ENCODE measurements around the gene FCF1. TPM values are rescaled to one million over a fixed set of nuclear protein-coding genes. Genes with fewer than 3 reads are reported as not detected.
A peak's percentile ranks its signal among the peaks of the same experiment; 100 is the strongest.

Gene FCF1
- total RNA-seq, 2 experiments from 2014 or later = 72.1 to 72.5 TPM

GRCh38 chr14:74704656-74705055 is 8.3 kb upstream of the FCF1 start:
- no peak for DNase-seq
- H3K9me3 Mint-ChIP-seq = peaks cover 7% of the 10 kb centered on the region
- H3K36me3 Mint-ChIP-seq = peaks cover 16% of the 10 kb centered on the region
- H3K4me1 Mint-ChIP-seq (ENCODE audit: low read depth) = peaks cover 19% of the 10 kb centered on the region
- intact Hi-C loops (cut with micrococcal nuclease) = no loop called here
- H3K27ac Mint-ChIP-seq = no peak overlapping the region
- ChIA-PET POLR2A (no interaction called here), CTCF (interaction anchor here (0.9 kb wide), 1 partner anchor 92 kb away, joined by 3 read pairs; the partner anchor contains the start of gene LTBP2)
- no peak overlapping the region for H3K4me3 Mint-ChIP-seq
- no peaks in the 10 kb centered on the region for H3K27me3 Mint-ChIP-seq

DNA sequence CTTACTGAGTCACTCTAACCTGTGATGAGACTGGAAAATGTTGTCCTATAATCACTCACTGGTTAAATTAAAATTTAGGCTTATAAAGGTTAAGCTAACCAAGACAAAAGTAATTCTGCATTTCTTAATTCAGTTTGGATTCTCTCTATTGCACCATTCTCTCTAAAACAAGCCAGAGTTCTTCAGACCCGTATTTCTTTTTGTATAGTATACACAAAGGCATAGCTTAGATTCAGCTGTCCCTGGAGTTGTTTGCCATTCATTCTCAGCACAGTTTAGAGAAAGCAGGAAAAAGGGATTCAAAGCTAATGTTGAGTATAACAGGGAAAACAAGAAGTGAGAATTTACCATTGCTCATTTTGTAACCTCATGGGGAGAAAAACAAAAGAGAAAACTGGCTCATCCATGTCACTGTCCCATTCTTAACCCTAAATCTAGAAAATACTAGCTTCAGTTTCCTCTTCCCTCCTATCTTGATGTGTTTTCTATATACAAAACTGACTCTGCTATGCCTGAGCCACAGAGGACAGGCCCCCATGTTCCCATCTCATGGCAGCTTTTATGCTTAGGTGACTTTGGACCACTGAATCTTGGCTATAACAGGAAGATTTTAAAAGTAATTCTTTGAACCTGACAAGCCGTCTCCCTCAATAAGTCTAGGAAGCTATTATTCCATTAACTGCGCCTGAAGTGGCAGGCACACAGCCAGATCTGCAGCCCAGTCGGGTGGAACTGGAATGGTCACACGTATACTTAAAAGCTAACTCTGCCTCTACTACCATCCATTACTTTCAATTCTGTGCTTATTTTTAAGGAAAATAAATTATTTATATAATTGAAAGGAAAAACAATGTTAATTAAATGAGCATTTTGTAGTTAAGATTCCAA is 7.1 kb upstream of the FCF1 start:
- intact Hi-C loops (cut with micrococcal nuclease) = no loop called here
- H3K4me1 Mint-ChIP-seq (ENCODE audit: low read depth) = peaks cover 30% of the 10 kb centered on the region
- no peak overlapping the region for H3K4me3 Mint-ChIP-seq
- H3K27ac Mint-ChIP-seq = no peak overlapping the region
- no peak for DNase-seq
- H3K36me3 Mint-ChIP-seq = peaks cover 14% of the 10 kb centered on the region
- no peaks in the 10 kb centered on the region for H3K27me3 Mint-ChIP-seq
- POLR2A ChIA-PET = interaction anchor here (1.0 kb wide), 1 partner anchor 18 kb away, joined by 3 read pairs; no protein-coding TSS in a partner anchor
- CTCF ChIA-PET = interaction anchor here (1.3 kb wide), 1 partner anchor 97 kb away, joined by 4 read pairs; no protein-coding TSS in a partner anchor
- H3K9me3 Mint-ChIP-seq = peaks cover 7% of the 10 kb centered on the region

- DNase-seq = no peak
- Mint-ChIP-seq H3K9me3 (no peaks in the 10 kb centered on the region), H3K4me3 (peak overlapping the region; percentile 12), H3K4me1 (ENCODE audit: low read depth) (peaks cover 47% of the 10 kb centered on the region), H3K27me3 (no peaks in the 10 kb centered on the region), H3K27ac (no peak overlapping the region), H3K36me3 (peaks cover 7% of the 10 kb centered on the region)
- intact Hi-C loops (cut with micrococcal nuclease) = loop anchor here (5.0 kb wide), 1 partner anchor 628 kb away; the partner anchor contains the start of genes ALDH6A1 and LIN52
- POLR2A ChIA-PET = no interaction called here
- CTCF ChIA-PET = interaction anchor here (0.7 kb wide), 1 partner anchor 624 kb away, joined by 4 read pairs; no protein-coding TSS in a partner anchor
Observed at GRCh38 chr14:74710480-74710879, 2.5 kb upstream of the FCF1 start.

GRCh38 chr14:74711651-74712050 is 1.3 kb upstream of the FCF1 start:
- Mint-ChIP-seq H3K27ac (no peak overlapping the region), H3K9me3 (no peaks in the 10 kb centered on the region), H3K27me3 (no peaks in the 10 kb centered on the region), H3K36me3 (peaks cover 13% of the 10 kb centered on the region), H3K4me1 (ENCODE audit: low read depth) (peaks cover 46% of the 10 kb centered on the region), H3K4me3 (peak overlapping the region; percentile 26)
- POLR2A ChIA-PET = no interaction called here
- intact Hi-C loops (cut with micrococcal nuclease) = loop anchor here (2.0 to 5.0 kb wide), 4 partner anchors 93 to 629 kb away; partner anchors contain the start of genes ALDH6A1, ISCA2, LIN52 and NPC2
- DNase-seq = no peak
- CTCF ChIA-PET = interaction anchor here (0.8 to 1.9 kb wide), 3 partner anchors 52 to 103 kb away, joined by 3 to 7 read pairs (median 5); partner anchors contain the start of gene LTBP2

DNA sequence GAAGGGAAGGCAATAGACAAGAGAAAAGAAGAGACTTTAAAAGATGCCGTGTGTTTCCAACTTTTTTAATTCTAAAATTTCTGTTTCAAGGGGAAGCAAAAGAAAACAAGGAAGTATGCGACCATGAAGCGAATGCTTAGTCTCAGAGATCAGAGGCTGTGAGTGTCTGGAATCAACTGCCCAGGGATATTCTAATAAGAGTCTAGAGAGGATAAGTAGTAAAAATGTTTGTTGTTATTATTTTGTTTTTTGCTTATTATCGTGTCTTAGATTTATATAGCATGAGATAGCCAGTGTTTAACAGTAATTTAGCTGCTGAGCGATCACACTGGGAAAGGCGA is 421 bp downstream of the FCF1 start:
- H3K36me3 Mint-ChIP-seq = peaks cover 17% of the 10 kb centered on the region
- peak overlapping the region; percentile 99 for H3K4me3 Mint-ChIP-seq
- CTCF ChIA-PET = interaction anchor here (1.9 kb wide), 1 partner anchor 104 kb away, joined by 7 read pairs; no protein-coding TSS in a partner anchor
- no peak for DNase-seq
- no peaks in the 10 kb centered on the region for H3K27me3 Mint-ChIP-seq
- H3K27ac Mint-ChIP-seq = peak overlapping the region; percentile 89
- peaks cover 44% of the 10 kb centered on the region for H3K4me1 Mint-ChIP-seq (ENCODE audit: low read depth)
- intact Hi-C loops (cut with micrococcal nuclease) = loop anchor here (1.0 to 5.0 kb wide), 5 partner anchors 50 to 631 kb away; partner anchors contain the start of genes ALDH6A1, ISCA2, LIN52 and NPC2
- no peaks in the 10 kb centered on the region for H3K9me3 Mint-ChIP-seq
- POLR2A ChIA-PET = interaction anchor here (0.9 kb wide), 1 partner anchor 49 kb away, joined by 4 read pairs; the partner anchor contains the start of gene YLPM1

DNA sequence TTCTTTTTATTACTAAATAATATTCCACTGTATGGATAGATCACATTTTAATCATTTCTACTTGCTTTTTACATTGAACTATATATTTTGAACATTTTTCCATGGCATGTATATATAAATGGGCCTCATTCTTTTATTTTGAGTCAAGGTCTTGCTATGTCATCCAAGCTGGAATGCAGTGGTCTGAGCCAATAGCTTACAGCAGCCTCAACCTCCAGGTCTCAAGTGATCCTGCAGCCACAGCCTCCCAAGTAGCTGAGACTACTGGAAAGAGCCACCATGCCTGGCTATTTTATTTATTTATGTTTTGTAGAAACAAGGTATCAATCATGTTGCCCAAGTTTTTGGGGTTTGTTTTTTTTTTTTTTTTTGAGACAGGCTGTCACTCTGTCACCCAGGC is 7.6 kb downstream of the FCF1 start:
- H3K36me3 Mint-ChIP-seq = peaks cover 27% of the 10 kb centered on the region
- POLR2A ChIA-PET = no interaction called here
- H3K27ac Mint-ChIP-seq = no peak overlapping the region
- CTCF ChIA-PET = interaction anchor here (0.7 kb wide), 1 partner anchor 55 kb away, joined by 3 read pairs; no protein-coding TSS in a partner anchor
- H3K27me3 Mint-ChIP-seq = no peaks in the 10 kb centered on the region
- H3K4me1 Mint-ChIP-seq (ENCODE audit: low read depth) = peaks cover 1% of the 10 kb centered on the region
- no peak overlapping the region for H3K4me3 Mint-ChIP-seq
- H3K9me3 Mint-ChIP-seq = no peaks in the 10 kb centered on the region
- intact Hi-C loops (cut with micrococcal nuclease) = no loop called here
- DNase-seq = no peak

DNA sequence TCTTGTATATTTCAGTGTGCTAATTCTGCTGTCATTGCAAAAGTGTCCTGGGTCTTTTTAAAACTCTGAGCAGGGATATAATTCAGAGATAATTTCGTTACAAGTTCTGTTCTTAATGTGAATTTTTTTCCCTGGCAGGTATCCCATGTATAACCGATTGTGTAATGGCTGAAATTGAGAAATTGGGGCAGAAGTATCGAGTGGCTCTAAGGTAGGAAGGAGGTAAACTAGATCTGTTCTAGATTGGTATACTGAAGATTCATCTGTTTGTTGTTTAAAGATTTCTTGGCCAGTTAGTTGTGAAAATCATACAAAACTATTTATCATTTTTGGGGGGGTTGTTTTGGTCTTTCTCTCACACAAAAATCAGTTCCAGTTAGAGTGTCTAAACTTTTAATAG is 10.2 kb downstream of the FCF1 start:
- intact Hi-C loops (cut with micrococcal nuclease) = no loop called here
- Mint-ChIP-seq H3K27ac (no peak overlapping the region), H3K4me3 (no peak overlapping the region), H3K27me3 (no peaks in the 10 kb centered on the region), H3K9me3 (no peaks in the 10 kb centered on the region), H3K36me3 (peaks cover 24% of the 10 kb centered on the region), H3K4me1 (ENCODE audit: low read depth) (no peaks in the 10 kb centered on the region)
- no peak for DNase-seq
- ChIA-PET POLR2A (no interaction called here), CTCF (no interaction called here)

DNA sequence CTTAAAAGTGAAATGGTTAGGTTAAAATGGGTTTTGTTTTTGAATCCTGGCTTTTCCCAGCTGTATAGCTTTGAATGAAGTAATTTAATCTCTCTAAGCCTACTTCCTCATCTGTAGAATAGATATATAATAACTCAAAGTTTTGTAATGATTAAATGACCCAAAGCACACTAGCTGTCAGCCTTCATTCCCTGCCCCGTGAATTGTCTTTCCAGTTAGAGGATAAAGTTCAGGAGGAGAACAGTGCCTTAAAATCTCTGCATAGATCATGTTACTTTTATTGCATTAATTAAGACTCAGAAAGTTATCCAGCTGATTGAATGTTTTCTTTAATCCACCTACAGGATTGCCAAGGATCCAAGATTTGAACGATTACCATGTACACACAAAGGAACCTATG is 19.4 kb downstream of the FCF1 start:
- peaks cover 25% of the 10 kb centered on the region for H3K36me3 Mint-ChIP-seq

DNA sequence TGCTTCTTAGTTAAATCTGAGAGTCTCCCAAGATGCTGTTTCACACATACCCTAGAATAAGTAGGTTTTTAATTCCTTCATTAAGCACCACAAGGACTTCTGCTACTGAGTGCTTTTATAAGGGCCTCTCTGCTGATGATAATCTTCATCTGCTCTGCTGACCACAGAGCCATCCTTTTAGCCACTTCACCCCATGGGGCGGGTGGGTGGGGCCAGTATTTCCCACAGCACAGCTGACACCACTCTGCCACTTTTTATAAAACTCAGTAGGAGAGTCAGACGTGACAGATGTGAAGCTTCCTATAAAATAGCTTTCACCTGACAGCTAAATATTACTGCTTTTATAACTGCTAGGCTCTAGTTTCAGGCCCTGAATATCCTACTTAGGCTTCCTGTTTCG is 20.3 kb downstream of the FCF1 start:
- intact Hi-C loops (cut with micrococcal nuclease) = no loop called here
- DNase-seq = no peak
- H3K4me3 Mint-ChIP-seq = no peak overlapping the region
- no peak overlapping the region for H3K27ac Mint-ChIP-seq
- no peaks in the 10 kb centered on the region for H3K9me3 Mint-ChIP-seq
- peaks cover 26% of the 10 kb centered on the region for H3K36me3 Mint-ChIP-seq
- ChIA-PET CTCF (interaction anchor here (0.5 kb wide), 1 partner anchor 121 kb away, joined by 3 read pairs; the partner anchor contains the start of gene LTBP2), POLR2A (no interaction called here)
- no peaks in the 10 kb centered on the region for H3K4me1 Mint-ChIP-seq (ENCODE audit: low read depth)
- H3K27me3 Mint-ChIP-seq = no peaks in the 10 kb centered on the region

More for the DNA sequence above, 19.4 kb downstream of the FCF1 start:
- Mint-ChIP-seq H3K9me3 (no peaks in the 10 kb centered on the region), H3K27me3 (no peaks in the 10 kb centered on the region), H3K4me3 (no peak overlapping the region), H3K4me1 (ENCODE audit: low read depth) (no peaks in the 10 kb centered on the region), H3K27ac (no peak overlapping the region)
- ChIA-PET CTCF (no interaction called here), POLR2A (no interaction called here)
- intact Hi-C loops (cut with micrococcal nuclease) = no loop called here
- DNase-seq = no peak

GRCh38 chr14:74735125-74735524 is 22.2 kb downstream of the FCF1 start:
- ChIA-PET POLR2A (no interaction called here), CTCF (interaction anchor here (0.6 to 0.8 kb wide), 3 partner anchors 49 to 123 kb away, joined by 4 to 5 read pairs (median 4); no protein-coding TSS in a partner anchor)
- Mint-ChIP-seq H3K27me3 (no peaks in the 10 kb centered on the region), H3K4me3 (no peak overlapping the region), H3K27ac (no peak overlapping the region), H3K9me3 (no peaks in the 10 kb centered on the region), H3K36me3 (peaks cover 35% of the 10 kb centered on the region), H3K4me1 (ENCODE audit: low read depth) (no peaks in the 10 kb centered on the region)
- intact Hi-C loops (cut with micrococcal nuclease) = no loop called here
- DNase-seq = no peak

DNA sequence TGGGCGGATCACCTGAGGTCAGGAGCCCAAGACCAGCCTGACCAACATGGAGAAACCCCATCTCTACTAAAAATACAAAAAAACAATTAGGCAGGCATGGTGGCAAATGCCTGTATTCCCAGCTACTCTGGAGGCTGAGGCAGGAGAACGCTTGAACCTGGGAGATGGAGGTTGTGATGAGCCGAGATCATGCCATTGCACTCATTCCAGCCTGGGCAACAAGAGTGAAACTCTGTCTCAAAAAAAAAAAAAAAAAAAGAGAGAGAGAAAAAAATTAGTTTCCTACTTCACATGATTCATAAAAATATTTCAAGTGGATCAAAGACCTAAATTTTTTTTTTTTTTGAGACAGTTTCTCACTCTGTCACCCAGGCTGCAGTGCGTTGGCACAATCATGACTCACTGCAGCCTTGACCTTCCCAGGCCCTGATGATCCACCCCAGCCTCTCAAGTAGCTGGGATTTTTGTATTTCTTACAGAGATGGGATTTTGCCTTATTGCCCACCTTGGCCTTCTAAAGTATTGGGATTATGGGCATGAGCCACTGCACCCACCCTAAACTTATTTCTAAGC is 24.9 kb downstream of the FCF1 start:
- no peak overlapping the region for H3K27ac Mint-ChIP-seq
- no peaks in the 10 kb centered on the region for H3K9me3 Mint-ChIP-seq
- POLR2A ChIA-PET = no interaction called here
- no peak for DNase-seq
- no peaks in the 10 kb centered on the region for H3K27me3 Mint-ChIP-seq
- CTCF ChIA-PET = no interaction called here
- intact Hi-C loops (cut with micrococcal nuclease) = no loop called here
- peaks cover 35% of the 10 kb centered on the region for H3K36me3 Mint-ChIP-seq
- no peak overlapping the region for H3K4me3 Mint-ChIP-seq
- H3K4me1 Mint-ChIP-seq (ENCODE audit: low read depth) = no peaks in the 10 kb centered on the region

DNA sequence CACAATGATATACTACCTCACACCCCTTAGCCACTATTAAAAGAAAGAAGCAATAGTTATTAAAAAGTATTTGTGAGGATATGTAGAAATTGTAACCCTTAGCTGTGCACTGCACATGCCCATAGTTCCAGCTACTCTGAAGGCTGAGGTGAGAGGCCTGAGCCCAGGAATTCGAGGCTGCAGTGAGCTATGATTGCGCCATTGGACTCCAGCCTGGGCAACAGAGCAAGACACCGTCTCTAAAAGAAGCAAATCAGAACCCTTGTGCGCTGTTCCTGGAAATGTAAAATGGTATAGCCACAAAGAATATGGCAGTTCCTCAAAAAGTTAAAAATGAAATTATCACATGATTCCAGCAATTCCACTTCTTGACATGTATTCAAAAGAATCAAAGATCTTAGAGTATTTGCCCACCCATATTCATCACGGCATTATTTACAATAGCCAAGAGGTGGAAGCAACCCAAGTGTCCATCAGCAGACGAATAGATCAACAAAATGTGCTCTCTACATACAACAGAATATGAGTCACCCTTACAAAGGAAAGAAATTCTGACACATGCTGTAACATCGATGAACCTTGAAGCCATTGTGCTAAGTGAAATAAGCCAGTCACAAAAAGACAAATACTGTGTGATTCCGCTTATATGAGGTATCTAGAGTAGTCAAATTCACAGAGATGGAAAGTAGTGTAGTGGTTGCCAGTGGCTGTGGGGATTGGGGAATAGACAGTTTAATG is 26.5 kb downstream of the FCF1 start:
- POLR2A ChIA-PET = no interaction called here
- no peak overlapping the region for H3K4me3 Mint-ChIP-seq
- CTCF ChIA-PET = interaction anchor here (1.2 kb wide), 1 partner anchor 166 kb away, joined by 3 read pairs; no protein-coding TSS in a partner anchor

More for the DNA sequence above, 26.5 kb downstream of the FCF1 start:
- Mint-ChIP-seq H3K36me3 (peaks cover 26% of the 10 kb centered on the region), H3K9me3 (no peaks in the 10 kb centered on the region), H3K4me1 (ENCODE audit: low read depth) (no peaks in the 10 kb centered on the region), H3K27me3 (no peaks in the 10 kb centered on the region), H3K27ac (no peak overlapping the region)
- intact Hi-C loops (cut with micrococcal nuclease) = no loop called here
- no peak for DNase-seq
